Panc1 (cell line): ENCODE data around the gene RPL36.

Experiments used
- POLR2AphosphoS5 ChIP-seq: IDR thresholded peaks from 2 replicates; pipeline ENCODE4 v1.6.1; 2012; ENCODE audit warnings: mild to moderate bottlenecking, low read depth, low read length, moderate library complexity
- REST ChIP-seq, 2 experiments: IDR thresholded peaks; 2 replicates each; pipeline ENCODE4 v1.6.1; 2011 to 2012; ENCODE audit warnings: low read depth in 2 of 2, control low read depth in 1 of 2, low read length in 1 of 2, mild to moderate bottlenecking in 1 of 2, moderate library complexity in 1 of 2; ENCODE audit not compliant: insufficient read depth in 1 of 2
- TCF7L2 ChIP-seq: IDR thresholded peaks from 2 replicates; pipeline ENCODE4 v1.6.1; 2011; ENCODE audit warnings: mild to moderate bottlenecking, low read depth, low read length, inconsistent platforms
- TF ChIP-seq, protein P1 (sequence below): fragments of 450-650 bp; IDR thresholded peaks from 2 replicates; pipeline ENCODE4 v1.5.1; 2017; ENCODE audit warnings: mild to moderate bottlenecking

- TF ChIP-seq REST (IDR thresholded peaks at IDR 0.05; ENCODE audit: insufficient read depth in 1 of 2, low read depth in 2 of 2, low read length in 1 of 2) (no peak), TCF7L2 (no peak), POLR2AphosphoS5 (no peak)
- TF ChIP-seq, protein P1, sequence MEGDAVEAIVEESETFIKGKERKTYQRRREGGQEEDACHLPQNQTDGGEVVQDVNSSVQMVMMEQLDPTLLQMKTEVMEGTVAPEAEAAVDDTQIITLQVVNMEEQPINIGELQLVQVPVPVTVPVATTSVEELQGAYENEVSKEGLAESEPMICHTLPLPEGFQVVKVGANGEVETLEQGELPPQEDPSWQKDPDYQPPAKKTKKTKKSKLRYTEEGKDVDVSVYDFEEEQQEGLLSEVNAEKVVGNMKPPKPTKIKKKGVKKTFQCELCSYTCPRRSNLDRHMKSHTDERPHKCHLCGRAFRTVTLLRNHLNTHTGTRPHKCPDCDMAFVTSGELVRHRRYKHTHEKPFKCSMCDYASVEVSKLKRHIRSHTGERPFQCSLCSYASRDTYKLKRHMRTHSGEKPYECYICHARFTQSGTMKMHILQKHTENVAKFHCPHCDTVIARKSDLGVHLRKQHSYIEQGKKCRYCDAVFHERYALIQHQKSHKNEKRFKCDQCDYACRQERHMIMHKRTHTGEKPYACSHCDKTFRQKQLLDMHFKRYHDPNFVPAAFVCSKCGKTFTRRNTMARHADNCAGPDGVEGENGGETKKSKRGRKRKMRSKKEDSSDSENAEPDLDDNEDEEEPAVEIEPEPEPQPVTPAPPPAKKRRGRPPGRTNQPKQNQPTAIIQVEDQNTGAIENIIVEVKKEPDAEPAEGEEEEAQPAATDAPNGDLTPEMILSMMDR, result no peak
These were observed 11.9 kb upstream of the RPL36 start for GRCh38 chr19:5678071-5678718.
